Activated naive CD4-positive, alpha-beta T cell treated with anti-CD3 and anti-CD28 coated beads, Interleukin-2, amount 50 U/mL, for 72 hours (primary cell): ENCODE results near the gene CNTNAP2. TPM values are rescaled to one million over a fixed set of nuclear protein-coding genes. Genes with fewer than 3 reads are reported as not detected.

Source experiments
- ATAC-seq, 2 donors: fragments of 150-1000 bp; cut with Tn5 transposase; 2 replicates each; pipeline ENCODE4 v1.10.0; 2021; ENCODE audit warnings: mild to moderate bottlenecking in 2 of 2, moderate library complexity in 2 of 2
- DNase-seq, 2 donors: peaks; one replicate each; pipeline ENCODE4 v3.0.0; 2021 to 2022; ENCODE audit warnings: low spot score in 2 of 2
- H3K27ac Mint-ChIP-seq, 2 donors: one replicate each; pipeline ENCODE4 v1.8.0; 2022; ENCODE audit warnings: mild to moderate bottlenecking in 2 of 2, mixed read lengths in 2 of 2
- H3K36me3 Mint-ChIP-seq, 2 donors: one replicate each; pipeline ENCODE4 v1.8.0; 2022; ENCODE audit warnings: mixed read lengths in 2 of 2
- H3K9me3 Mint-ChIP-seq, 2 donors: one replicate each; pipeline ENCODE4 v1.8.0; 2022; ENCODE audit warnings: mixed read lengths in 2 of 2
- total RNA-seq, 2 donors: library from RNA; stranded (reverse); gene quantifications; one replicate each; pipeline ENCODE4 v1.2.3, GENCODE V29; 2022

The CNTNAP2 gene
- total RNA-seq, 2 donors from 2014 or later = not detected

DNA sequence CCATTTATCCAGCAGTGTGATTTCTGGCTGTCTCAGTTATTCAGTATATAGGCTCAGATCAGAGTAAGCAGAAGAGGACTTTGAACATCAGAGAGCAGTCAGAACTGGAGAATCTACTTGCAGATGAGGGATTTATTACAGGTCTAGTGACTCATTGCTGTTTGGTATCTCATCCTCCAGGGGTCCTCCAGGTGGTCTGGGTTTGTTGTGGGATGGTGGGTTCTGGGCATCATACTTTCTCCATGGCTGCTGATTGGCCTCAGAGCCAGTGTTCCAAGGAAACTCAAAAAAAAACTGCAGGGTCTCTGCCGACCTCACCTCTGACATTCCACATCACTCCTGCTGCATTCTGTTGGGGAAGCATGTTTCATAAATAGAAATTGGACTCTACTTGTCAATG, 214.8 kb downstream of the CNTNAP2 start:
- peaks cover 9 to 11% of the 10 kb centered on the region in 2 donors for H3K9me3 Mint-ChIP-seq
- no peaks in the 10 kb centered on the region for H3K36me3 Mint-ChIP-seq
- no peak for DNase-seq
- H3K27ac Mint-ChIP-seq = no peak overlapping the region
- no peak for ATAC-seq

DNA sequence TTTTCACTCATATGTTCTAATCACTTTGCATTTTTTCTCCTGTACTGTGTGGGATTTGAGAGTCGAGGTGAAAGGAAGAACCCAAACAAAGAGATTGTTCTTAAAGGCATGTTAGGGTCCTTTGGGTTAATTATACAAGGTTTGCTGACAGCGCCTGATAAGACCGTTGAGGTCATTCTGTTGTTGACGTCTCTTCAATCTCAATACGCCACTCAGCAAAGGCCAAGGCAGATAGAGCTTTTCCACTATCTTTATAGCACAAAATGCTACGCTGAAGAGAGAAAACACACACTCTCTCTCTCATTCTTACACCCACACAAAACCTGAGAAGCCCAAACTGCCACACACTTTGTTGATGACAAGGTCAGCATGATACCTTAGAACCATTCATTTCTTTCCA, 228.7 kb downstream of the CNTNAP2 start:
- Mint-ChIP-seq H3K36me3 (no peaks in the 10 kb centered on the region), H3K27ac (no peak overlapping the region), H3K9me3 (peaks cover 6 to 12% of the 10 kb centered on the region in 2 donors)
- DNase-seq (no peak), ATAC-seq (no peak)

DNA sequence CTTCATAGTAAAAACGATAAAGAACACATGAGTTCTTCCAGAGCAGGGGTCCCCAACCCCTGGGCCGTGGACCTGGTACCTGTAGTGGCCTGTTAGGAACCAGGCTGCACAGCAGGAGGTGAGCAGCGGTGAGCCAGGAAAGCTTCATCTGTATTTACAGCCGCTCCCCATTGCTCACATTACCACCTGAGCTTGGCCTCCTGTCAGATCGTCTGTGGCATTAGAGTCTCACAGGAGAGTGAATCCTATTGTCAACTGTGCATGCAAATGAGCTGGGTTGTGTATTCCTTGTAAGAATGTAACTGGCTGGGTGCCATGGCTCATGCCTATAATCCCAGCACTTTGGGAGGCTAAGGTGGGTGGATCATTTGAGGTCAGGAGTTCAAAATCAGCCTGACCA, 229.5 kb downstream of the CNTNAP2 start:
- Mint-ChIP-seq H3K27ac (no peak overlapping the region), H3K36me3 (no peaks in the 10 kb centered on the region), H3K9me3 (peaks cover 7 to 12% of the 10 kb centered on the region in 2 donors)
- ATAC-seq = no peak
- DNase-seq = no peak

DNA sequence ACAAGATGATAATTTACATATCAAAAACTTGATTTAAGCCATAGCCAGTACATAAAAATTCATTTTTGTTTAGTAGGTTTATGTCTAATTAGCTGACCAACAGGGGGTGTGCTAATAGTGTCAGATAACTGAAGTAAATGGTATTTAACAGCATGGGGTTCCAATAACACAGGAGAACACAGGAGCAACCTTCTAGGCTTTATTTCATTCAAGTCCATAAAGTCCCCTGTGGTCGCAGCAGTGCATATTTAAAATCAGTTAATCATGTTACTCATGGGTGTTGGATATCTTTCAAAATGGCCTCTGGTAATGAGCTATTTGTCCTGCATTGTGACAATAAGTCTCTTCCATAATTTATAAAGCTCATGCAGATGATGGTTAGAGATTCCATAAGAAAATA, 238.6 kb downstream of the CNTNAP2 start:
- Mint-ChIP-seq H3K9me3 (peaks cover 11 to 12% of the 10 kb centered on the region in 2 donors), H3K27ac (no peak overlapping the region)

DNA sequence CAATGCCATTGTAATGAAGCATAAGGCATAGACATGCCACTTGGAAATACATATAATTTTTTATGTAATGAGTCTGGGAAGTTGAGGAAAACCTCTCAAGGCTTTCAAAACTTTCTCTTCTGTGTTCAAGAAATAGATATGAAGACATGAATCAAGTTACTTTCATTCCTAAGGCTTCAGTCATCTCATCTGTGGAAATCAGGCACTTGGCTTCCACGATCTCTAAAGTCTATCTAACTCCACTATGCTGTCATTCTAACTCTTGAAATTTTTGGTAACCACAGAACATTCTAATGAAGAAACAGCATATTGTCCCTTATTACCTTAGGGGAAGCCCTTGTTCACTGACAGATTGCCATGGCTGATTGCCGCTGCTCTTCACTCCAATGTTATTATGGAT, 242.6 kb downstream of the CNTNAP2 start:
- Mint-ChIP-seq H3K9me3 (peaks cover 12 to 13% of the 10 kb centered on the region in 2 donors), H3K27ac (no peak overlapping the region), H3K36me3 (no peaks in the 10 kb centered on the region)
- ATAC-seq = no peak
- DNase-seq = no peak

More for the DNA sequence above, 238.6 kb downstream of the CNTNAP2 start:
- DNase-seq (no peak), ATAC-seq (no peak)
- H3K36me3 Mint-ChIP-seq = peaks cover 0 to 4% of the 10 kb centered on the region in 2 donors

DNA sequence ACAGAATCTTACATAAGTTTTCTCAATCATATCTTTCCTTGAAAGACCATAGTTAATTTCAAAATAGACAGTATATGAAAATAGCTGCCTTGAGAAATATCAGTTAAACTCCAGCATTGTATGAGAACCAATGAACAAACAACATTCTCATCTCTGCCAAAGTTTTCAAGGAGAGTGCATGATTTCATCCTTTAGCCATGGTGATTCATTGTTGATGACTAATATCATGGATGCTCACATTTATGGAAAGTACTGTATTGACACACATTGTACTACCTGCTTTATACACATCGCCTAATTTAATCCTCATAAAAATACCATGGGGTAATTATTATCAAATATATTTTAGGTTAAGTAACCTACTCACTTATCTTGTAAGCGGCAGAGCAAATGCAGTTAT, 250.3 kb downstream of the CNTNAP2 start:
- H3K36me3 Mint-ChIP-seq = no peaks in the 10 kb centered on the region
- DNase-seq = no peak
- peaks cover 6 to 11% of the 10 kb centered on the region in 2 donors for H3K9me3 Mint-ChIP-seq
- H3K27ac Mint-ChIP-seq = no peak overlapping the region
- no peak for ATAC-seq

DNA sequence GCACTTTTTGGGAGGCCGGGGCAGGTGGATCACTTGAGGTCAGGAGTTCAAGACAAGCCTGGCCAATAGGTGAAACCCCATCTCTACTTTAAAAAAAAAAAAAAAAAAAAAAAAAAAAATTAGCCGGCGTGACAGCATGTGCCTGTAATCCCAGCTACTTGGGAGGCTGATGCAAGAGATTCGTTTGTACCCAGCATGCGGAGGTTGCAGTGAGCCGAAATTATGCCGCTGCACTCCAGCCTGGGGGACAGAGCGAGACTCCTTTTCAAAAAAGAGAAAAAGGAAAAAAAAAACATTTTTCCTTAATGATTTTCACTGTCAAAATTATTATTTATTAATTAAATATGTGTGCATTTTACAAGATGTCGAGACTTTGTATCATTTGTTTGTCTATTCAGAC, 253.6 kb downstream of the CNTNAP2 start:
- Mint-ChIP-seq H3K36me3 (no peaks in the 10 kb centered on the region), H3K9me3 (peaks cover 10 to 13% of the 10 kb centered on the region in 2 donors), H3K27ac (no peak overlapping the region)
- DNase-seq (no peak), ATAC-seq (no peak)

DNA sequence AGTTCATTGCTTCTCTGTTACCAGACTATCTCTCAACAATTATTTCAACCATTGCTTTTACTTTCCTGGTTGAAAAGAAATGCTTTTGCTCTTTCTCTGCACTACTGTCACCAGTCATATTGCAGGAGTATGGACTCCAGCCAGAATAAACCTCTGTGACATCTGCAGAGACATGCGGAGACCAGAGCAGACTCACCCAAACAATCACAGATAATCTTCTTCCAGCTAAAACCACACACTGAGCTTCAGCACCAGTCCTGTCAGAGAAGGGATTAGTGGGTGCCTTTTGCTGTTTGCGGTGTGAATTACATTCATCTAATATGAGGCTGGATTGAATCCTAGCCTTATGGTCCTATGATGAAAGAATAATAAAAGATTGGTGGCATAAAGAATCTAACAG, 258.6 kb downstream of the CNTNAP2 start:
- no peaks in the 10 kb centered on the region for H3K36me3 Mint-ChIP-seq
- no peak overlapping the region for H3K27ac Mint-ChIP-seq
- peaks cover 14 to 18% of the 10 kb centered on the region in 2 donors for H3K9me3 Mint-ChIP-seq
- DNase-seq (no peak), ATAC-seq (no peak)

DNA sequence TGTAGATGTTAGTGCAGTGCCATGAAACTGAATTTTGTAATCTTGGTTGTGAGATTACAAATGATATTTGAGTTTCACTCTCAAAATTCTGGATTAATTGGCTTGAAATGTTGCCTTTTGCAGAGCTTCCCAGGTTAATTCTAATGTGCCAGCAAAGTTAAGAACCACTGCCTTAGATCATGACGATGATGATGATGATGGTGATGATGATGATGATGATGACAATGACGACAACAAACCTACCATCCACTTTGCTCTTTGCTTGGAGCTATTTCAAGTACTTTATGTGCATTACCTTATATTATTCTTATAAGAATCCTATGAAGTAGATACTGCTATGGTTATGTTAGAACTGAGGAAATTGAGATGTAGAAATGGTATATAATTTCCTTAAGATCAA, 261.6 kb downstream of the CNTNAP2 start:
- no peak for DNase-seq
- Mint-ChIP-seq H3K9me3 (peaks cover 9 to 11% of the 10 kb centered on the region in 2 donors), H3K27ac (no peak overlapping the region), H3K36me3 (no peaks in the 10 kb centered on the region)
- no peak for ATAC-seq

DNA sequence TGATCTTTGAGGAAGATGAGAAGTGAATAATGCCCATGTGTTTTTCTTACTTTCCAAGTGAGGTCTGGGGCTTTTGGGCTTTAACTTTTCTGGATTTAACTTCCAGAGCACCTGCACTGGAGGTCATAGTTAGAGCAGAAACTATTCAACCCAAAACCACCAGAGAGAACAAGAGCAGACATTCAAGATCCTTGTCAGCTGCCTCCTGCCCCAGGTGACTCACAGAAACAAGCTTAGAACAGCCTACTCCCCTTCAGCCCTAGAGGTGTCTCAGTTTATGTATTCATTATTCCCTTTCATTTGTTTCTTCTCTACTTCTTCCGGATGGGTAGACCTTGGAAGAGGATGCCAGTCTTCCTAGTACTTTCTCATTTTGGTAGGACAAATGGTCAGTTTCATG, 270.5 kb downstream of the CNTNAP2 start:
- ATAC-seq = no peak
- H3K36me3 Mint-ChIP-seq = no peaks in the 10 kb centered on the region
- no peak overlapping the region for H3K27ac Mint-ChIP-seq
- peaks cover 0 to 12% of the 10 kb centered on the region in 2 donors for H3K9me3 Mint-ChIP-seq
- DNase-seq = no peak

DNA sequence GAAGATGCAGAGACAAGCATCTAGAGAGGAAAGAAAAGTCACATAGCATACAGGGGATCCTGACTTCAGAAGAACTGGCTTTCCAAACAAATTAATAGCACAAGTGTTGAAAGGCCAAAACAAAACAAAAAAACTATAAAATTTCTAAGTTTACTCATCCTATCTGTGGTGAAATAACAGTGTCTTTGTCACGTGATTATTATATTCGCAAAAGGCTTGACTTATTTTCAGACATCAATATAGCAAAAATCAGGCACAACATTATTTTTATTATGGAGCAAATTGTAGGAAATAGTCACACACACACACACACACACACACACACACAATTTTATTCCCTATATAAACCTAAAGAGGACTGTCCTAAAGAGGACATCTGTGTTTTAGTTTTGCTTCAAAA, 272.3 kb downstream of the CNTNAP2 start:
- ATAC-seq (no peak), DNase-seq (no peak)
- Mint-ChIP-seq H3K36me3 (no peaks in the 10 kb centered on the region), H3K27ac (no peak overlapping the region), H3K9me3 (peaks cover 5 to 14% of the 10 kb centered on the region in 2 donors)

DNA sequence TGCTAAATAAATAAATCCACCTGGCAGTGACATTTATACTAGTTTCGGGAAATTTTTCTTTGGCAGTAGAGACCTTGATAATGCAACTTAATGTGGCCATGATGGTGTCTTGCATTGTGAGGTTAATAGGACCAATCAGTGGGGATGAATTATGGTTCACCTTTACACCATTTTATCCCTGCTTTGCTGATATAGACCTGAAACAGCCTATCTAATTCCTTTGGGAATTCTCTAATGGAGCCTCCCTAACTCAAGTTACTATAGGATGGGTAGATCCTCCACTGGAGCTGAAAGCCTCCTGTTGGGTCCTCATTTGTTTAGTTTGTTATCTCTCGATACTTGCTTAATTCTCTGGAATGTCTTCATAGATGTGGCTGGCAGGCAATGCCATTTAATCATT, 276.7 kb downstream of the CNTNAP2 start:
- Mint-ChIP-seq H3K27ac (no peak overlapping the region), H3K36me3 (no peaks in the 10 kb centered on the region)
- DNase-seq = no peak

DNA sequence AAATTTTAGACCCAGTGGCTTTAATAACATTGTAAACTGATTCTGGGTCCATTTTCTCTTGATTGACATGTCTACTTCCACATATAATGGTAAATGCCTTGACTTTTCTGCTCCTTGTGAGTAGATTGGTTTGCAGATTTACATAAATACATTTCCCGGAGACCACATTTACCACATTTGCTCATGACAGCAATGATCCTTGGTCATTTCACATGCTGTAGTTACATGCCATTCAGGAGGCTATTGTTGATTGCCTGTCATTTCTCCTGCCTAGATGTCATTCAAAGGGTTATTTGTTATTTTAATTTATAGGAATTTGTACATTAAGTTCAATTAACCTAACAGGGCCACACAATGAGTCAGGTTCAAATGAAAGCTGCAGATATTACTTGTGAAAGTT, 280.5 kb downstream of the CNTNAP2 start:
- Mint-ChIP-seq H3K9me3 (peaks cover 9 to 11% of the 10 kb centered on the region in 2 donors), H3K36me3 (no peaks in the 10 kb centered on the region), H3K27ac (no peak overlapping the region)
- ATAC-seq (no peak), DNase-seq (no peak)

More for the DNA sequence above, 276.7 kb downstream of the CNTNAP2 start:
- no peak for ATAC-seq
- H3K9me3 Mint-ChIP-seq = peaks cover 8 to 9% of the 10 kb centered on the region in 2 donors

DNA sequence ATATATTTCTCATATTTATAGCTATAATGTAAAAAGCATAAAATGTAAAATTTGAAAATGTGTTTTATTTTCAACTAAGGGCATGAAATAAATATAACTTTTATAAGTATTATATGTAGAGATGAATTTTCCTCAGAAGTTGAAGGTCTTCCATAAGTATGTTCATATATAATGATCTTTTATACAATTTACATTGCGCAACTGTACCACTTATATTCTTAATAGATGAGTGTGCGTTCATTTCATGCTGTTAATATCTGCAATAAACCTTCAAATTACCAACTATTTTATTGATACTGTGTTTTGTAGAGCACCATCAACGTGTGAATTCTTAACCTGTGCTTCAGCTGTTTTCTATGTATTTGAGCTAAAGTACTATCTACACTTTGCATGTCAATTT, 285.3 kb downstream of the CNTNAP2 start:
- Mint-ChIP-seq H3K36me3 (peaks cover 0 to 4% of the 10 kb centered on the region in 2 donors), H3K27ac (no peak overlapping the region), H3K9me3 (peaks cover 13 to 19% of the 10 kb centered on the region in 2 donors)
- DNase-seq (no peak), ATAC-seq (no peak)

DNA sequence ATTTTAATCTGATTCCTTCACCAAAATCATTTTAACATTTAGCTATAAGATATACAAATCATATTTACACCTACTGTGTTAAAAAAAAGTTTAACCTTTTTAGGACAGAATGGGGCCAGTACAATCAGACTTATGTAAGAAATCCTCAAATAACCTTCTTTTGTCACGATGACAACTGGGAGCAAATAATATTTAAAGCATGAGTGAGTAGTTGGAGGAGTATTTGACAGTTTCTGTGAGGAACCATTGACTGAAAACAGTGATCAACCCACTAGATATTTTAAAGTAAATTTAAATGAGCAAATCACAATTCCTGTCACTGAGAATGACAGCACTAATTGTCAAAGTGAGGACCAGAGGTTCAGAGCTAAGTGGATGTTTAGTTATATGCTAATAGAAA, 289.1 kb downstream of the CNTNAP2 start:
- DNase-seq (no peak), ATAC-seq (no peak)
- Mint-ChIP-seq H3K27ac (no peak overlapping the region), H3K9me3 (peaks cover 13 to 16% of the 10 kb centered on the region in 2 donors), H3K36me3 (peaks cover 0 to 4% of the 10 kb centered on the region in 2 donors)

DNA sequence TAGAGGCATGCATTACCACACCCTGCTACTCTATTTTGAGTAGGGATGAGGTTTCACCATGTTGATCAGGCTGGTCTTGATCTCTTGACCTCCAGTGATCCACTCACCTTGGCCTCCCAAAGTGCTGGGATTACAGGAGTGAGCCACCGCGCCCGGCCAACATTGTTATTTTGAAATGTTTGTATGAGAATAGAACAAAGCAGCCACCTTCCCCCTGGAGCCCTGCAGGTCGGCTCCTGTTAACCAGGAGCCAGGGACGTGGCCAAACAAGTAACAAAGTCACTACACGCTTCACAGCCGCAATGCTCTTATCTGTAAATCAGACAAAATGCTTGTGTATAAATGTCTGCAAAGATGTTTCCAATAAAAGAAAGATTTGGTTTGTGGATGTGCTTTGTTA, 295.4 kb downstream of the CNTNAP2 start:
- Mint-ChIP-seq H3K27ac (no peak overlapping the region), H3K36me3 (no peaks in the 10 kb centered on the region), H3K9me3 (no peaks in the 10 kb centered on the region)
- no peak for ATAC-seq
- DNase-seq = no peak

DNA sequence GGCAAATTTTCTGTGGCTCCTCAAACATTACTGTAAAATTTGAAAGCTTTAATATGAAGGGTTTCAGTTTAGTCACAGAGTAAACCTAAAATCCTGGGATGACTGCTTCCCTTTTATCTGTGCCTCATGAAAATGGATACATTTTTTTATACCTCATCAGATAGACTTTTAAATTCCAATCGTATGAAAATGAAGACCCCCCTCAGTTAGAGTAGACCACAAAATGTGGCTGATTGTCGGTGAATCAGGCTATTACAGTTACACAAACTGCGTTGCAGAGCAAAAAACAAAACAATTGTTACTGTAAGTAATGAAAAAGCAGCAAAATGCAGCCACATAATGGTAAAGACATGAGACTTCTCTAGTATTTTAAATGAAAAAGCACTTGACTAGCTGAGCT, 296.2 kb downstream of the CNTNAP2 start:
- DNase-seq (no peak), ATAC-seq (no peak)
- Mint-ChIP-seq H3K9me3 (no peaks in the 10 kb centered on the region), H3K36me3 (no peaks in the 10 kb centered on the region), H3K27ac (no peak overlapping the region)

DNA sequence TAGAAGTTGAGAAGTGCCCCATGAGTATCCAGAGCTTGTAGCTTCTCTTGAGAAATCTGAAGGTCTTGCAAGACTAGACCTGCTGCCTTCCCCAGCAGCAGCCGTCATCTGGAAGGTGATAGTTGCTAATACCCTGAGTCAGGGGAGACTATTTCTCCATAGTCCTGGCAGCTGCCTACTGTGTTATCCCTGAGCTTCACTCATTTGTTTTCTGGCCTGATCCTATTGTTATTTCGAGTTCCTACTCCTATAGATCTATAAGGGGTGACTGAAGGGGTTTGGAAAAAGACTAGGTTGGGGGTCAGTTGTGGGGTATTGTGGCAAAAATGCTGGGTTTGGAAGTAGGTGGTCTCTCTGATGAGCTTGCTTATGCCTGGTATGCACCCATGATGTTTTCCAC, 297.8 kb downstream of the CNTNAP2 start:
- DNase-seq = no peak
- no peaks in the 10 kb centered on the region for H3K36me3 Mint-ChIP-seq
- ATAC-seq = no peak
- no peaks in the 10 kb centered on the region for H3K9me3 Mint-ChIP-seq
- H3K27ac Mint-ChIP-seq = no peak overlapping the region

DNA sequence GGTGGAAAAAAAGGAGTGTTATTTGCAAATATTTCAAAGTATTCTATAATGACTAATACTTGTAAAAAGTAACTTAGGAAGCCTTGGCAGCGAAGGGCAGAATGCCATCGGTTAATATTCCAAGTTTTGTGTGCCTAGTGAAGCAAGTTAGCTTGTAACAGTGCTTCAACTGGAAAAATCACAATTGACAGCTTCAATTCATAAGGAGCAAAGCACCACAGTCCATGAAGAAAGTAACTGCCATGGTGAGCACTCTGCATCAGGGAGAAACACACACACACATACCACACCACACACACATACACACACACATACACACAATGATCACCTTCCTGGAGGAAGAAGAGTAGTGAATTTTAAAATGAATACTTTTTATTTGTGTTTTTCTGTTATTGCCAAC, 298.3 kb downstream of the CNTNAP2 start:
- DNase-seq = no peak
- ATAC-seq = no peak
- no peak overlapping the region for H3K27ac Mint-ChIP-seq
- H3K36me3 Mint-ChIP-seq = no peaks in the 10 kb centered on the region
- no peaks in the 10 kb centered on the region for H3K9me3 Mint-ChIP-seq
